ENCODE results near the gene PTGIS. TPM values are rescaled to one million over a fixed set of nuclear protein-coding genes. Genes with fewer than 3 reads are reported as not detected.
A peak's percentile ranks its signal among the peaks of the same experiment; 100 is the strongest.

The PTGIS gene
- total RNA-seq, 1 donor from 2014 or later, result 42.1 TPM

- Histone ChIP-seq H3K9me3 (no peaks in the 10 kb centered on the region), H3K4me1 (no peaks in the 10 kb centered on the region), H3K27ac (no peak overlapping the region), H3K27me3 (no peaks in the 10 kb centered on the region), H3K36me3 (no peaks in the 10 kb centered on the region), H3K4me3 (no peak overlapping the region)
- ATAC-seq, result no peak
- intact Hi-C loops (cut with DNase I), result no loop called here
- TF ChIP-seq, protein P1, sequence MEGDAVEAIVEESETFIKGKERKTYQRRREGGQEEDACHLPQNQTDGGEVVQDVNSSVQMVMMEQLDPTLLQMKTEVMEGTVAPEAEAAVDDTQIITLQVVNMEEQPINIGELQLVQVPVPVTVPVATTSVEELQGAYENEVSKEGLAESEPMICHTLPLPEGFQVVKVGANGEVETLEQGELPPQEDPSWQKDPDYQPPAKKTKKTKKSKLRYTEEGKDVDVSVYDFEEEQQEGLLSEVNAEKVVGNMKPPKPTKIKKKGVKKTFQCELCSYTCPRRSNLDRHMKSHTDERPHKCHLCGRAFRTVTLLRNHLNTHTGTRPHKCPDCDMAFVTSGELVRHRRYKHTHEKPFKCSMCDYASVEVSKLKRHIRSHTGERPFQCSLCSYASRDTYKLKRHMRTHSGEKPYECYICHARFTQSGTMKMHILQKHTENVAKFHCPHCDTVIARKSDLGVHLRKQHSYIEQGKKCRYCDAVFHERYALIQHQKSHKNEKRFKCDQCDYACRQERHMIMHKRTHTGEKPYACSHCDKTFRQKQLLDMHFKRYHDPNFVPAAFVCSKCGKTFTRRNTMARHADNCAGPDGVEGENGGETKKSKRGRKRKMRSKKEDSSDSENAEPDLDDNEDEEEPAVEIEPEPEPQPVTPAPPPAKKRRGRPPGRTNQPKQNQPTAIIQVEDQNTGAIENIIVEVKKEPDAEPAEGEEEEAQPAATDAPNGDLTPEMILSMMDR (IDR thresholded peaks at IDR 0.05), result no peak
- no peak for DNase-seq
These were observed 54.4 kb downstream of the PTGIS start for GRCh38 chr20:49513517-49513916.

DNA sequence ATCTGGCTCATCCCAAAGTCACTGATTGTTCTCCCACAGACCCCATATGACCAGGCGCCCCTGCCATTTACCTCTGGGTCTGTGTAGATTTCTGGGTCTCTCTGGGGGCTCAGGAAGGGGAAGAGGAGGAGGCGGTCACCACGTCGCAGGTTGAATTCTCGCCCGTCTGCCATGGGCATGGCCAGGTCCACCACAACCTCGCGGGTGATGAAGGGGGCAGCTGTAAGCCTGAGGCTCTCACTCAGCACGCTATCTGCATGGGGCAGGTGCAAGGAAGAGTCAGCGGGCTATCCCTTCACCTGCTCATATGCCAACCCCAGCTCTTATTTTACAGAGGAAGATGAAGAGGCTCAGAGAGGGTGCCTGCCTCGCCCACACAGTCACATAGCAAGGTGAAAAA, 54.9 kb downstream of the PTGIS start:
- DNase-seq, result no peak
- TF ChIP-seq, protein P1 (IDR thresholded peaks at IDR 0.05), result no peak
- H3K4me3 ChIP-seq, result no peak overlapping the region
- no peaks in the 10 kb centered on the region for H3K27me3 ChIP-seq
- H3K9me3 ChIP-seq, result no peaks in the 10 kb centered on the region
- intact Hi-C loops (cut with DNase I), result no loop called here
- no peaks in the 10 kb centered on the region for H3K36me3 ChIP-seq
- no peak for ATAC-seq
- no peak overlapping the region for H3K27ac ChIP-seq
- H3K4me1 ChIP-seq, result no peaks in the 10 kb centered on the region

GRCh38 chr20:49511788-49512525, 56.0 kb downstream of the PTGIS start:
- Histone ChIP-seq H3K27me3 (no peaks in the 10 kb centered on the region), H3K4me3 (no peak overlapping the region), H3K36me3 (no peaks in the 10 kb centered on the region), H3K27ac (no peak overlapping the region), H3K4me1 (no peaks in the 10 kb centered on the region), H3K9me3 (no peaks in the 10 kb centered on the region)
- TF ChIP-seq, protein P1 (IDR thresholded peaks at IDR 0.05), result no peak
- DNase-seq (no peak), ATAC-seq (no peak)
- intact Hi-C loops (cut with DNase I), result no loop called here

GRCh38 chr20:49510562-49511122, 57.3 kb downstream of the PTGIS start:
- TF ChIP-seq, protein P1 (IDR thresholded peaks at IDR 0.05), result no peak
- peak; percentile 67 for DNase-seq
- no peaks in the 10 kb centered on the region for H3K9me3 ChIP-seq
- no peaks in the 10 kb centered on the region for H3K27me3 ChIP-seq
- H3K4me3 ChIP-seq, result no peak overlapping the region
- peak overlapping the region; percentile 58 for H3K27ac ChIP-seq
- no peaks in the 10 kb centered on the region for H3K36me3 ChIP-seq
- ATAC-seq, result peak; percentile 49
- intact Hi-C loops (cut with DNase I), result no loop called here
- no peaks in the 10 kb centered on the region for H3K4me1 ChIP-seq

- TF ChIP-seq, protein P1 (IDR thresholded peaks at IDR 0.05), result peak; percentile 50
- ATAC-seq, result peak; percentile 6
- Histone ChIP-seq H3K4me1 (no peaks in the 10 kb centered on the region), H3K4me3 (no peak overlapping the region), H3K36me3 (no peaks in the 10 kb centered on the region), H3K9me3 (no peaks in the 10 kb centered on the region), H3K27ac (no peak overlapping the region), H3K27me3 (no peaks in the 10 kb centered on the region)
- no peak for DNase-seq
- intact Hi-C loops (cut with DNase I), result no loop called here
These were observed 59.3 kb downstream of the PTGIS start for GRCh38 chr20:49508435-49509199.

Measured in upper lobe of right lung (tissue), 1 donor.